Superior temporal gyrus (tissue), 1 donor: ENCODE data around the gene ZNF22.

ENCODE experiments used
- DNase-seq: peaks from one replicate; pipeline ENCODE4 v3.0.0-alpha.2; 2016; ENCODE audit errors: extremely low spot score

ZNF22 gene

DNA sequence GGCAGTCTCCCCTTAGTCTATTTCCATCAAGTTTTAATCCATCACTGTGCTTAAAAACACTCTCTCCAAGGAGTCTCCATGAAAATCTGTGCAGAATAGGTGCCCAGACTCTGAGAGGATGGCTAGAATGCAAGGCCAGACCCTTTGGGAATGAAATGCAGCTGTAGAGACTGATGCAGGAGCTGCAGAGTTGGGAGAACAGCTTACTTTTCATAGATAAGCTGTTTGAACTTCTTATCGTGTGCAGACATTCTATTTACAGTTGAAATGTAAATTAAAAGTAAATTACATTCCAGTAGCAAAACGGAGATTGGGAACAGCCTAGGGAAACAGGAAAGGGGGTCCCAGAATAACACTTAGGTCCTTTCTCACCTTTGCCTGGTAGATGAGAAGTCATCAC is 14.9 kb downstream of the ZNF22 start:
- DNase-seq, result no peak

DNA sequence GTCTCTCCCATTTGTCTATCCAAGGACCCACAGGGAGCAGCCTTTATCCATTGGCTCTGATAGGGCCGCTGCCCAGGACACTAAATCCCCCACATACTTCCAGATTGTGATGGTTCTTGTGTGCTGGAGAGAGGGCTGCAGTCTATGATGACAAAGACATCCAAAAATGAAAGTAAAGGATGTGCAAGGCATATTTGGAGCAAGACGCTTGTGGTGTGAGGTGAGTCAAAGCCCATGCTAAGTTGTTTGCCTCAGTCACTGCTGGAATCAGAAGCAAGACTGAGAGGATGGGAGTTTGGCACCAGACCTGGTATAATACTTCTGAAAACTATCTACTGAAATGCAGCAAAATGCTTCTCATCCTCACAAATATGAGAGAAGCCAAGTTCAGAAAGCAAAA is 22.7 kb downstream of the ZNF22 start:
- DNase-seq, result no peak

DNA sequence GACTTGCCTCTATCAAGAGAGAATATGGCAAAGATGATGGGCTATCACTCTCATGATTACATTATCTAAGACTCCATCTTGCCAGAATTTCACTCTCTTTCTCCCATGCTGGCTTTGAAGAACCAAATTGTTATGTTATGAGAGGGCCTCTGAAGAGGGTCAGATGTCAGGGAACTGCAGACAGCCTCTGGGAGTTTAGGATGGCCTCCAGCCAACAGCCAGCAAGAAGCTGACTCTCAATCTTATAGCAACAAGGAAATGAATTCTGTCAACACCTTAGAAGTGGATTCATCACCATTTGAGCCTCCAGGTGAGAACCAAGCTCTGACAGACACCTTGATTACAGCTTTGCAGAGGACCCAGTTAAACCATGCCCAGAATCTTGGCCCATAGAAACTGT is 33.6 kb downstream of the ZNF22 start:
- DNase-seq, result no peak

DNA sequence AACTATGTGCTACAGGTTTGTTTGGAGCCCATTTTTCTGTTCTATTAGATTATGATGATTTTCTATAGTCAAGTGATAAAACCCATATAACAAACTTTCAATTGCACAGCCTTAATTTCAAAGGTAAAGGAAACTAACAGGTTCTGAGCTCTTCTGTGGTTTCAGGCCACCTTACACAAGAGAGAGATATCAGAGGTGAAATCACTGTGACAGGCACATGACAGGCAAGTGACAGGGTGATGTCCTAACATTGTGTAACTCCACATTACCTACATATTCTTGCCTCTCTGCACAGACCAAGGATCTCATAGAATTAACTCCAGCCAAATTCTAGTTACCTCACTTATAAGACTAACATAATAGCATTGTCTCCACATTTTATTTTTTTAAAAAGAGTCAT is 35.0 kb downstream of the ZNF22 start:
- DNase-seq, result no peak

DNA sequence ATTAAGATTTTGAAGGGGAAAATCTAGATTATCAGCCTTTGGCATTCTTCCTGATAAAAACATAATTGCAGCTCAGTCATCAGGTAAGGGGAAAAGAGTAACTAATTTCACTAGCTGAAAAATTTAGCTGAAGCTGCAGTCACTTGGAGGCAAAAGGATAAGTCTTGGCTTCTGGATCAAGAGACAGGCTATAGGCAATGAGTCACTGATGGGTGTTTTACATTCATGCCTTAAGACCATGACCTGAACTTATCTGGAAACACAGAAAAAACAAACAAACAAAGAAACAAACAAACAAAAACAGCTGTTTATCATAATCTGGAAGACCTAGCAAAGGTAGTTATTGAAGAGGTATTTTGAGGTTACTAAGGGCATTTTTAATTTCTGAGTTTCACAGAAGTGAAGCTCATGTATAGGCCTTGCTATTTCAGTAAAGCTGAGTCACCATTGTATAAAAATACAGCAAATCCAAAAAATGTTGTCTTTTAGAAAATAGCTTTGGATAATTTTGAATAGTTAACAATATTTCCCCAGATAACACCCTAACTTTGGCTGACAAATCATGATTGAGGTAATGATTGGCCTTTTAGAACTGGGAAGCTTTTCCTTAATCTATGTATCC is 40.3 kb downstream of the ZNF22 start:
- DNase-seq, result peak; percentile 29

DNA sequence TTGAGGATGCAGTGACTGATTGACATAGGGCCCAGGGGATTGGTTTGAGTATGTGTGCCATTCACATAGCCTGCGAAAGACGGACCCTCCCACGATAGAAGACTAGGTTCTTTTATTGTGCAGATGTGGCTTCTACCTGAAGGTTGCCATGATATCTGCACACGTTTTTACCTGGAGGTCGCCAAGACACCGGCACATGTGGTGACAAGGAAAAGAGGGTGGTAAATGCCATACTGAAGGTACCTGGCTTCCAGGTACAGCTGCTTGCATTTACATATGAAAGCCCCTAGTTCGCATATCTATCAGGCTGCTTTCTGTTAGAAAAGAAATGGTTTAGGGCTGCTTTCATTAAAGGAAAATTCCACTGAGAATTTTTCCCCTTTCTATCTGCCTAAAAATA is 43.6 kb downstream of the ZNF22 start:
- DNase-seq, result no peak

DNA sequence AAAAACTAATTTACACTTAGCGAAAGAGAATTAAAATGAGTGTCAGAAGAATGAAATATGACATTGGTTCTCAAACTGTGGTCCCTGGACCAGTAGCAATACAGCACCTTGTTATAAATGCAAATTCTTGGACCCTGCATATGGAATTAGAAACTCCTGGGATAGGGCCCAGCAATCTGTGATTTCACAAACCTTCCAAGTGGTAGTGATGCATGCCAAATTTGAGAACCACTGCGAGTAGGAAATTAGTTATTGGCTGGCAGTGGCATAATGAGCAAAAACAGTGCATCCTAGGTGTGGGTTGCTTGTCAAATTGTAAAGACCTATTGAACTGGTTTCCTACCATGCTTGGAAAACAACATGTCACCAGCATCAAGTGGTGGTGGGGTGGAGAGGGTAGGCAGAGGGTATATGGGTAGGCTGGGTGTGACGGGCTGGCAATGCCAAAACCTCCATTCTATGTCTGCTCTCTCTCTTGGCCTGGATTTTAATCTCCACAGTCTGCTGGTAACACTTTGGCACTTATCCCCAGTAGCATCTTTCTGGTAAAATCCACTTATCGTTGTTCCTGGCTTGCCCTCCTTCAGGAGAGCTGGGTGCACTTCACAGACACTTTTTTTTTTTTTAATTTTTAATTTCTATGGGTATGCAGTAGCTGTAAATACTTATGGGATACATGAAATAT is 50.0 kb downstream of the ZNF22 start:
- DNase-seq, result no peak

DNA sequence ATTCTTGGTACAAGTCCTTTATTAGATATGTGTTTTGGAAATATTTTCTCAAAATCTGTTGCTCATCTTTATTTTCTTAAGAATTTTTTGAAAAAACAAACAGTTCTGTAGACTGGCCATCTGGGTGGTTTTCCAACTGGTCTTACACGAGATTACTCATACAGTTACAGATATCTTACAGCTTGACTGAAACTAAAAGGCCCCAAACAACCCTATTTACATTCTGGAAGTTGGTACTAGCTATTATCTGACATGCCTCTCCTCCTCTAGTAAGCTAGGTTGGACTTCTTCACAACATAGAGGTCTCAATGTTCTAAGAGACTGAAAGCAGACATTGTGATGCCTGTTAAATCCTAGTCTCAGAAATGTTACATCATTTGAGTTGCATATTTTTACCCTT is 52.0 kb downstream of the ZNF22 start:
- no peak for DNase-seq

DNA sequence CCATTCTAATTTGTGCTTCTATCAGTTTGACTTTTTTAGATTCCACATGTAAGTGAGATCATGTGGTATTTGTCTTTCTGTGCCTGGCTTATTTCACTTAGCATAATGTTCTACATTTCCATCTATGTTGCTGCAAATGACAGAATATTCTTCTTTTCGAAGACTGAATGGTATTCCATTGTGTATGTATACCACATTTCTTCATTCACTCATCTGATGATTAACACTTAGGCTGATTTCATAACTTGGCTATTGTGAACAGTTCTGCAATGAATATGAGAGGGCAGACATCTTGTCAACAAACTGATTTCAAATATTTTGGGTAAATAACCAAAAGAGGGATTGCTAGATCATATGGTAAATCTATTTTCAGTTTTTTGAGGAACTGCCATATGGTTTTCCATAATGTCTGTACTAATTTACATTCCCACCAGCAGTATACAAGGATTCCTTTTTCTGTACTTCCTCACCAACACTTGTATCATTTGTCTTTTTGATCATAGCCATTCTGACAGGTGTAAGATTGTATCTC is 52.9 kb downstream of the ZNF22 start:
- no peak for DNase-seq
